Left ventricle myocardium superior (tissue), 1 donor: ENCODE measurements around the gene UPK1A. TPM values are rescaled to one million over a fixed set of nuclear protein-coding genes. Genes with fewer than 3 reads are reported as not detected.

ENCODE experiments used
- ATAC-seq: fragments of 200-7000 bp; cut with Tn5 transposase; one replicate; pipeline ENCODE4 v1.9.1; 2020; ENCODE audit warnings: mild to moderate bottlenecking, moderate library complexity
- DNase-seq: peaks from one replicate; pipeline ENCODE4 v3.0.0-alpha.2; 2020
- intact Hi-C: fragments of 100-400 bp; cut with micrococcal nuclease; formaldehyde crosslinking; loops from one replicate; pipeline ENCODE4 v1.11.0; 2022
- long read RNA-seq: library from polyadenylated mRNA; unstranded; transcript quantifications from one replicate; pipeline ENCODE4 v2.0.0, GENCODE V29; 2021
- total RNA-seq: library from RNA; stranded (reverse); fragmentation: NEBNext Ultra II Directional; extraction: Animal tissue kit (Norgen Biotek cat#: 25700); gene quantifications from one replicate; pipeline ENCODE4 v1.2.1, GENCODE V29; 2021
- donor health status: DM: no; HTN: yes; CAD: no; lungs with severe emphysema.

UPK1A gene
- not detected for total RNA-seq
- long read RNA-seq, result 0 reads

GRCh38 chr19:35666251-35666913 is at the start of gene UPK1A:
Gene UPK1A, plus strand, starts transcription at chr19:35666517. Its CDS starts 296 bp downstream, at chr19:35666813.
- intact Hi-C loops, result no loop called here
- DNase-seq (no peak), ATAC-seq (peak; percentile 26)

GRCh38 chr19:35618857-35619256 is 47.5 kb upstream of the UPK1A start:
- ATAC-seq, result no peak
- DNase-seq, result no peak
- intact Hi-C loops, result no loop called here

- intact Hi-C loops, result no loop called here
- ATAC-seq, result no peak
- DNase-seq, result no peak
Observed at GRCh38 chr19:35619290-35619923, 46.9 kb upstream of the UPK1A start.

GRCh38 chr19:35620001-35620400 is 46.3 kb upstream of the UPK1A start:
- DNase-seq (no peak), ATAC-seq (no peak)
- intact Hi-C loops, result no loop called here

GRCh38 chr19:35621708-35622107 is 44.6 kb upstream of the UPK1A start:
- intact Hi-C loops, result no loop called here
- DNase-seq (no peak), ATAC-seq (no peak)

DNA sequence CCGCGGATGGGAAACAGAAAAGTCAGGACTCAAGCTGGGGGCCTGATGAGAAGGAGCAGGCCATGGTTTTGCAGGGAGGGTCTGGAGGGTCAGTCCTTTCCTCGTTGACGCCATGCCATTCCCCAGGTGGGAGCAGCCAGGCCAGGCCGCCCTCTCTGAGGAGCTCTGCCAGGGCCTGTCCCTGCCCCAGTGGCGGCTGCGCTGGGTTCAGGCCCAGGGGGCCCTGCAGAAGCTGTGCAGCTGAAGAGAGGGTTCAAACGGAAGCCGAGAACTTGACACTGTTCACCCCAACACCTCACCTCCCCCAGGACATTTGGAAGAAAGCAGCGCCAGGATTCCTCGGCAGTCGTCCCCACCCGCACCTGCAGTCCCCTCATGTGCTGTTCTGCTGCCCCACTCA is 43.6 kb upstream of the UPK1A start:
- intact Hi-C loops, result no loop called here
- ATAC-seq, result no peak

GRCh38 chr19:35623327-35624010 is 42.8 kb upstream of the UPK1A start:
- intact Hi-C loops, result no loop called here
- ATAC-seq (no peak), DNase-seq (no peak)

More for the DNA sequence above, 43.6 kb upstream of the UPK1A start:
- no peak for DNase-seq

DNA sequence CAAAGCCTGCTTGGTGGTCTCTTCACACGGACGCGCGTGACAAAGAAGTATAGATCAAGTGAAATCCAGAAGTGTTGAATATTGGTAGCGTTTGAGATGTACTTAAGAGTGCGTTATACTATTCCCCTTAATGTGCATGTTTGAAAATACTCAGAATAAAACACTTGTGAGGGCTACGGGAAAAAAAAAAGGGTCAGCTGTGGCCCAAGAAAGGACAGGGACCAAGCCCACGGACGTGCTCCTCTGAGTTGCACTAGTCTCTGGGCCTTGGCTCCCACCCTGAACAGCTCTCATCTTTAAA is 38.1 kb upstream of the UPK1A start:
- DNase-seq (no peak), ATAC-seq (no peak)
- intact Hi-C loops, result no loop called here

DNA sequence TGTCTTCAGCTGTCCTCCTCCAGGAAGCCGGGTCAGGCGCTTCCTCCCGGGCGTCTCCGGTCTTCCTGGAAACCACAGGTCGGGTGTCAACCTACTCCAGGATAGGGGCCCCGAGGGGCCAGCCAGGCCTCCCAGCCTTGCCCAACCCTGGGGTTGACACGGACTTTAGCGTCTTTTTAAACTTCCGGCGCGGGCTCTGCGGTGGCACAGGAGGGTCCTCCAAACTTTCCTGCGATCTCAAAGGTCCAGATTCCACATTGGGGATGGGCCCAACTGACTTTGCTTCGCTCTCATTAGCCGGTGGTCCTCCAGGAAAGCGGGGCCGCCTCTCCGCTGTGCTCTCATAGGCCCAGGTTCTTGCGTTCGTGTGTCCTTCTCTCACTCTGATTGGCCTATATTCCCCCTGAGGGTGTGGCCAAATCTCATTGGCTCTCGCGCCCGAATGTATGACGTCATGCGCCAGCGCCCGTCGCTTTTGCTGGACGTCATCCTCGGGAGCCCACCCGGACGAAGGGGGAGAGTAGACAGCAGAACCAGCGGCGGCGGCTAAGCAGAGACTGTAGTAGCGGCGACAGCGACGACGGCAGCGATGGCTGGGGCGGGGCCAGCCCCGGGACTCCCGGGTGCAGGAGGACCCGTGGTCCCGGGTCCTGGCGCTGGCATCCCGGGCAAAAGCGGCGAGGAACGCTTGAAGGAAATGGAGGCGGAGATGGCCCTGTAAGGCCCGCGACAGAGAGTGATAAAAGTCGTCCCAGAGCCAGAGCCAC is 37.6 kb upstream of the UPK1A start, which contains the start of gene RBM42:
TSS of gene RBM42 (plus strand) at position 472 of the 767 bp plus-strand sequence. CDS start at position 590, 118 bp downstream.
- DNase-seq (peak; percentile 97), ATAC-seq (peak; percentile 100)
- intact Hi-C loops, result no loop called here

- intact Hi-C loops, result no loop called here
- ATAC-seq (no peak), DNase-seq (no peak)
Observed at GRCh38 chr19:35629332-35629633, 37.0 kb upstream of the UPK1A start.

GRCh38 chr19:35633727-35634440 is 32.4 kb upstream of the UPK1A start:
- intact Hi-C loops, result no loop called here
- ATAC-seq (no peak), DNase-seq (no peak)

- ATAC-seq (no peak), DNase-seq (no peak)
- intact Hi-C loops, result no loop called here
Observed at GRCh38 chr19:35636651-35637050, 29.7 kb upstream of the UPK1A start.

DNA sequence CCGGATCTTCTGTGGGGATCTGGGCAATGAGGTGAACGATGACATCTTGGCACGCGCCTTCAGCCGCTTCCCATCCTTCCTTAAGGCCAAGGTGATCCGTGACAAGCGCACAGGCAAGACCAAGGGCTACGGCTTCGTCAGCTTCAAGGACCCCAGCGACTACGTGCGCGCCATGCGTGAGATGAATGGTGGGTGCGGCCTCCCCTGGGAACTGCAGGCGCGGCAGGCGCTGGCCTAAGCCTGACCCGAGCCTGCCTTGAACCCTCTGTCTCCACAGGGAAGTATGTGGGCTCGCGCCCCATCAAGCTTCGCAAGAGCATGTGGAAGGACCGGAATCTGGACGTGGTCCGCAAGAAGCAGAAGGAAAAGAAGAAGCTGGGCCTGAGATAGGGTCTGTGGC is 29.2 kb upstream of the UPK1A start:
- DNase-seq (no peak), ATAC-seq (no peak)
- intact Hi-C loops, result no loop called here

GRCh38 chr19:35639321-35639639 is 27.0 kb upstream of the UPK1A start:
- intact Hi-C loops, result no loop called here
- no peak for ATAC-seq
- no peak for DNase-seq

DNA sequence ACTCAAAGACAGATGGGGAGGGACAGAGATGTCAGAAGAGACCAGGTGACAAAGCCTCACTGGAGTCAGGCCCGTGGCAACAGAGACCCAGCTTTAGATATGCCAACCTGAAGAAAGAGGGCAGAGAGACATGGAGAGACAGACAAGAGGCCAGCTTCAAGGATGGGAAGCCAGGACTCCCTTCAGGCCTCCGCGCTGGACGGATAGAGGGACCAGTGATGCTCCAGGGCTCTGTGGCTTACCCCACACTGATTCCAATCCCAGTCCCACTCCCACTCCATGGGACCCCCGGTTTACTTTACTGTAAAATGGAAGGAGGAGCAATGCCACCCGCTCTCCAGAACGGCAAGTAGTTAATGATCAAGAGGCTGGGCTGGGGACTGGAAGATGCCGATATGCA is 26.5 kb upstream of the UPK1A start:
- no peak for ATAC-seq
- no peak for DNase-seq
- intact Hi-C loops, result no loop called here

GRCh38 chr19:35641515-35642151 is 24.7 kb upstream of the UPK1A start, which contains the start of gene ETV2:
Gene ETV2, plus strand, starts transcription at chr19:35641745. Its CDS starts 716 bp downstream, at chr19:35642461.
- no peak for ATAC-seq
- peak; percentile 52 for DNase-seq
- intact Hi-C loops, result no loop called here

DNA sequence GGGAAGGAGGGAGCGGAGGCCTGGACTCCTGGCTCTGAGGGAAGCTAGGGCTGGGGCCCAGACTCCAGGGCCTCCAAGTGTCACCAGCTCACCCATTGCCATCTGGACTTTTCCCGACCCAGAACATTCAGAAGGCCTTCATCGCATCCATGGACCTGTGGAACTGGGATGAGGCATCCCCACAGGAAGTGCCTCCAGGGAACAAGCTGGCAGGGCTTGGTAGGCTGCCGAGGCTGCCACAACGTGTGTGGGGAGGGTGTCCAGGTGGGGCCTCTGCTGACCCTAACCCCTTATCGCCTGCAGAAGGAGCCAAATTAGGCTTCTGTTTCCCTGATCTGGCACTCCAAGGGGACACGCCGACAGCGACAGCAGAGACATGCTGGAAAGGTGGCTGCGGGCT is 24.0 kb upstream of the UPK1A start:
- DNase-seq (no peak), ATAC-seq (no peak)
- intact Hi-C loops, result no loop called here

DNA sequence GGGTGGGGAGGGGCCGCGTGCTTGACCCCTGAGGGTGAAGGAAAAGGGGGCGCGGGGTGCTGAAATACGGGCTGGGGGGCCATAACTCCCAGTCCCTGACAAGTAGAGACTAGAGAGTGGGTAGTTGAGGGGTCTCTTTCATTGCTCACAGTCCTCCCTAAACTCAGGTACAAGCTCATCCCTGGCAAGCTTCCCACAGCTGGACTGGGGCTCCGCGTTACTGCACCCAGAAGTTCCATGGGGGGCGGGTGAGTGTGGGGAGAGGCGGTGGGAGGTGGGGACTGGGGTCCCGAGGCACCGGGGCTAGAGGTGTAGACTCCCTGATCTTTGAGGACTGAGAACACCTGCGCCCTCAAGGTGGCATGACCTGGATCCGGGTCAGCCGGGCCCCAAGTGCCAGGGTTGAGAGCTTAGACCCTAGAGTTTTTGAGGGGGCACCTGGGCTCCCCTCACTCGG is 23.5 kb upstream of the UPK1A start:
- intact Hi-C loops, result no loop called here
- ATAC-seq (no peak), DNase-seq (no peak)
